NCI-H1694 treated with DMSO at 0.1 percent for 48 hours (cell line): ENCODE results near the gene SUGCT.
"Not testable (repeated sequence)": the region's sequence is repeated elsewhere in the genome, so short reads cannot be mapped to it uniquely, and the experiment has no call there.

Source experiments
- DNase-seq: peaks from one replicate; lab custom pipeline; 2025; lab: John Stamatoyannopoulos, UW

SUGCT gene

DNA sequence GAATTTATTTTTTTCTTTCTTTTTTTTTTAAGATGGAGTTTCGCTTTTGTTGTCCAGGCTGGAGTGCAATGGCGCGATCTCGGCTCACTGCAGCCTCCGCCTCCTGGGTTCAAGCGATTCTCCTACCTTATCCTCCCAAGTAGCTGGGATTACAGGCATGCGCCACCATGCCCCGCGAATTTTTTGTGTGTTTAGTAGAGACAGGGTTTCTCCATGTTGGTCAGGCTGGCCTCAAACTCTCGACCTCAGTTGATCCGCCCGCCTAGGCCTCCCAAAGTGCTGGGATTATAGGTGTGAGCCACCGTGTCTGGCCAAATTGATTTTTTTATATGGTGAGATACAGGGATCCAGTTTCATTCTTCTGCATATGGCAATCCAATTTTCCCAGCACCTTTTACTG lies 5.1 kb downstream of the SUGCT start:
- not testable (repeated sequence) for DNase-seq

DNA sequence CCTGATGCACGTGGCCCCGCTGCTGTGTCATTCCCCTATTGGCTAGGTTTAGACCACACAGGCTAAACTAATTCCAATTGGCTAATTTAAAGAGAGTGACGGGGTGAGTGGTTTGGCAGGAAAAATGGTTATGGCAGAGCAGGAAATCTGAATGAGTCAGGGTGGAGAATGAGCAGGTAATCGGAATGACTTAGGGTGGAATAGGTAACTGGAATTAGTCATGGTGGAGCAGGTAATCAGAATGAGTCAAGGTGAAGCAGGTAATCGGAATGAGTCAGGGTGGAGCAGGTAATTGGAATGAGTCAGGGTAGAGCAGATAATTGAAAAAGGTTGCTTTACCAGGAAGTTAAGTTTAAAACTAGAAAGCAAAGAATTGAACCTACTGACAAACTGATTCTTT lies 7.1 kb downstream of the SUGCT start:
- DNase-seq = not testable (repeated sequence)

DNA sequence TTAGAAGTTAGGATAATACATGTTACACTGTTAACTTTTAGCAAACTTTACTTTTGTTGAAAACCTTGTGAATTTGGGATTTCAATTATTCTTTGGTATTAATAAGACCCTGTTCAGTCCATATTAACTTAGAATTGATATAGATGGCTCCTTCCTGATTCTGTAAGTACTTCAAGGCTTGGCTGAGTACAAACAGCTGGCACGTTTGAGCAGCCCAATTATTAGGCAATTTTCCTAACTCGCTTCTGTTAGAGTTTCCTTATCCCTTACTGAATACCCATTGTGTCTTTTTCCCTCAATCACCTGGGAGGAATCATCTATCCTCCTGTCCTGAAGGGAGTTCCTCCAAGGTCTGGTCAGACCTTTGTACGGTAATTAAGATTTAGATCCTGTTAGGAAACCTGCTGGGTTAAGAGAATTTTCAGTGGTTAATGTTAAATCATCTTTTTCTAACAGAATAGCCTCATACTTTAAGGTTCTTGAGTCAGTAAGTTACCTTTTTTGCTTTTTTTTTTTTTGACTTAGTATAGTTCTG lies 10.9 kb downstream of the SUGCT start:
- DNase-seq = not testable (repeated sequence)

DNA sequence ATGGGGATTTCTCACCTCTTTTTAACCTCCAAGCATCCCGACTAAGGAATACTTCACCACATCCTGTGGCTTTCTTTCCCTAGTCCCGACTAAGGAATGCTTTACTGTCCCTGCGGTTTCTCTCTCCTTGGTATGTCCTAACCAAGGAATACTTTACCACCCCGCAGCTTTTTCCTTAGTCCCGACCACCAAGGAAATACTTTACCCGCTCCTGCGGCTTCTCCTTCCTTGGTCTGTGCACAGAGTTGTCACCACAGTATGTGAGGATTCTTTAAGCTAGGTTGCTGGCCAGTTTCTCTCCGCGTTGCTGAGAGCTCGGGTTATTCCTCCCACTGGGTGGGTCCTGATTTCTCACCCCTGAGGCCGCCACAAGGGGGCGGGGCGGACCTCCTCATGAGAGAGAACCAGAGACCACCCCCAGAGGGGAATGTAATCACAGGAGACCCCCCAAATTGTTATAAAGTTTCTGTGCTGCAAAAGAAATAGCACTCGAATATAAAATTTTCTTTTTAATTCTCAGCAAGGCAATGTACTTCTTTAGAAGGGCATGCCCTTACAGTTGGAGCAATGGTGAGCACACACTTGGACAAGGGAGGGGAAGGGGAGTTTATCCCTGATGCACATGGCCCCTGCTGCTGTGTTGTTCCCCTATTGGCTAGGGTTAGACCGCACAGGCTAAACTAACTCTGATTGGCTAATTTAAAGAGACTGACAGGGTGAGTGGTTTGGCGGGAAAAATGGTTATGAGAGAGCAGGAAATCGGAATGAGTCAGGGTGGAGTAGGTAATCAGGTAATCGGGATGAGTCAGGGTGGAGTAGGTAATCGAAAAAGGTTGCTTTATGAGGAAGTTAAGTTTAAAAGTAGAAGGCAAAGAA lies 12.8 kb downstream of the SUGCT start:
- DNase-seq = no peak

DNA sequence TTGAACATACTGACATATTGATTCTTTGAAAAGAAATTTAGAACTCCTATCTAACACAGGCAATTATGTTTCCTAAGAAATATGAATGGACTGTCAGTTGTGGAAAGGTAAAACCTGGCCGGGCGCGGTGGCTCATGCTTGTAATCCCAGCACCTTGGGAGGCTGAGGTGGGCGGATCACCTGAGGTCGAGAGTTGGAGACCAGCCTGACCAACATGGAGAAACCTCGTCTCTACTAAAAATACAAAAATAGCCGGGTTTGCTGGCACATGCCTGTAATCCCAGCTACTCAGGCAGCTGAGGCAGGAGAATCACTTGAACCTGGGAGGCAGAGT lies 13.4 kb downstream of the SUGCT start:
- not testable (repeated sequence) for DNase-seq

DNA sequence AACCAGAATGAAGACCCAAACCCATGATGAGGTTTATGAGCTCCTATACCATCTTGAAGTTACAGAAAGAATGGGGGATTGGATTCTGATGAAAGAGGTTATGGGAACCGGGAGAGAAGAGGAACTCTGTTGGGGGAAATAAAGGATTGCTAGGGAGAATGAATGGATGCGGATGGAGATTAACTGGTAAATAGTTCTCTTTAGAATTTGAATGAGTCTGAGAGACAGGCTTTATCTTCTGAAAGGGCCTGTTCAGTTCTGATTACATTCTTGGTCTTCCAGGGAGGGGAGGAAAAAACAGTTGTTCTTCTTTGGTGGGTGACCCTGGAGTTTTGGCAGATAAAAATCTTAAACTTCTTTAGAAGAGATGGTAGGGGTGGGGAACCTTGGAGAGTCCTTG lies 13.9 kb downstream of the SUGCT start:
- DNase-seq = no peak

DNA sequence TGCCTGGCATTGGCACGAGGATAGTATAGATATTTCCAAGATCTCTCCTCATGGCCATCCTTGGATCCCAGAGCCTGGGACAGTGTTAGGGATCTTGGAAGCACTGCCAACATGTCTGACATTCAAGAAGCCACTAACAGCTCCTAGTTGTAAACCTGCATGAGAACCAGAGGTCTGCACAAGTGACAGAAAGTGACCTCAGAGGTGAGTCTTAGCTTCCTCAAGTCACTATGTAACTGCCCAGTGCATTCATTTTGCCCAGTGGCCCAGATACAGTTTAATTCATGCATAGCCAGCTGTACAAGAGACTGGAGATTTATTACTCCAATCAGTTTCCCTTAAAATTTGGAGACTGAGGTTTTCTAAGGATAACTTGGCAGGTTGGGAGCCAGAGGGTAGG lies 16.7 kb downstream of the SUGCT start:
- DNase-seq = no peak

DNA sequence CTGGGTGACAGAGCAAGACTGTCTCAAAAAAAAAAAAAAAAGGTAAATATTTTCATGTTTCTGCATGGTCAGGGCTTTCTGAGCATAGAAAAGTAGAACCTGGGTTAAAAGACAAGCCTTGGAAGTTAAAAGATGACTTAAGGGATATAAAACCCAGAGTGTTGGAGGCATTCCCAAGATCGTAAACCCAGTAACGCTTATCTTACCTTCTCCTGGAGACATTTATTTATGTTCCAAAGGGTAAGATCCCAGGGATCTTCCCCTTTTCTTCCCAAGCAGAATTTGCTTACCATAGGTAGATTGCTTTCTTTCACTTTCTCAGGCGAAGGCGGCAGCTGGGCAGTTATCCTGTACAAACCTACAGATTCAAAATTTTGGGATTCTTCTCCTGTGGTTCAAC lies 22.2 kb downstream of the SUGCT start:
- DNase-seq = no peak

DNA sequence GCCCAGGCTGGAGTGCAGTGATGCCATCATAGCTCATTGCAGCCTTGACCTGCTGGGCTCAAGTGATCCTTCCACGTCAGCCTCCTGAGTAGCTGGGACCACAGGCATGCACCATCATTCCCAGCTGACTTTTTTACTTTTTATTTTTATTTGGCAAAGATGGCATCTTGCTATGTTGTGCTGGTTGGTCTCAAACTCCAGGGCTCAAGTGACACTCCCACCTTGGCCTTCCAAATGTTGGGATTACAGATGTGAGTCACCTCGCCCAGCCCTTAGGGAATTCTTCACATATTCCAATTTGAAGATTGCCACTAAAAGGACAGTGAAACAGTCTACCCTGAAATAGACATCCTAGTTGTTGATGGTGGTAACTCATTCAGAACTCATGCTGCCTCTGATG lies 27.7 kb downstream of the SUGCT start:
- DNase-seq = no peak

DNA sequence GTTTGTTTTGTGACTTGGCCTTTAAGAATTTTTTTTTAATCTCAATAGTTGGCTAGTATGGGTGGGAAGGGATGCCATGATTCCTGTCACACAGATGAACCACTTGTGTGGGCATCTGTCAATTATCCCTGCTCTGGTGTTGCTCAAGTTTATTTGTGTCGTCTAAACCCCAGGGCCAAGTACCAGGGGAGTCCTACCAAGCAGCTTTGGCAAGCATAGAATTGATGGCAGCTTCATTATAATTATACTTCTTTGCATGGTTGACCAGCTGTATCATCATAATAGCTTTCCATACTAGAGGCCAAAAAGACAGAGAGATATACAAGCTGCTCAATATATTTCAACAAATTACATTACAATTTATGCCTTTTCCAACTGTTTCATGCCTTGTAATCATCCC lies 30.4 kb downstream of the SUGCT start:
- DNase-seq = no peak

DNA sequence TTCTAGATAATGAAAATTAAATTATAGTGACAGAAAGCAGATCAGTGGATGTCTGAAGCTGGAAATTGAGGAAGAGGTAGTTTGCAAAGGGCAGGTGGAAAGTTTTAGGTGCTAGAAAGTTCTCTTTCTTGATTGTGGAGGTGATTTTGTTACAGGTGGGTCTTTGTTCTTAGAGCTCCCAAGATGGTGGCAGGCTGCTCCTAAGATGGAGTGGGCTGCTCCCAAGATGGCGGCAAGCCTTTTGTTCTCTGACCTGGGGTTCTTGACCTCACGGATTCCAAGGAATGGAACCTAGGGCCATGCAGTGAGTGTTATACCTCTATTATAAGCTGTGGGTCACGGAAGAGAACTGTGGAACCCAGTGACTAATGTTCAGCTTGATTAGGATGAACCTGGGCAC lies 32.5 kb downstream of the SUGCT start:
- no peak for DNase-seq

DNA sequence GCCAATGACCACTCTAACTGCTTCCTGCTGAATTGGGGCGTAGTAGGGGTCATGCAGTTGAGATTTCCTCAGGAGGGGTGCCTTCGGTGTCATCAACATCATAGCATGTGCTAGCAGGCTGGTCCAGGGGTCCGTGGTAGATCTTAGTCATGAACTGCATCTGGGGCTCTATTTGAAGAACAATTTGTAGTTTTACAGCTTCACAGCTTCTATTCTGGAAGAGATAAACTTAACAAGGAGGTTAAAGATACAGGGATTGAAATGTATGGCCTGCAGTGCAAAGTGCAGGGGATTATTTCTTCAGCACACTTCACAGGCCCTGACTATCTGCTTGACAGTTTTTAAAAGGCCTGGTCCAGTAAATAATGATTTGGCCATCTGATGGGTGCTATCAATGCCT lies 33.5 kb downstream of the SUGCT start:
- not testable (repeated sequence) for DNase-seq

DNA sequence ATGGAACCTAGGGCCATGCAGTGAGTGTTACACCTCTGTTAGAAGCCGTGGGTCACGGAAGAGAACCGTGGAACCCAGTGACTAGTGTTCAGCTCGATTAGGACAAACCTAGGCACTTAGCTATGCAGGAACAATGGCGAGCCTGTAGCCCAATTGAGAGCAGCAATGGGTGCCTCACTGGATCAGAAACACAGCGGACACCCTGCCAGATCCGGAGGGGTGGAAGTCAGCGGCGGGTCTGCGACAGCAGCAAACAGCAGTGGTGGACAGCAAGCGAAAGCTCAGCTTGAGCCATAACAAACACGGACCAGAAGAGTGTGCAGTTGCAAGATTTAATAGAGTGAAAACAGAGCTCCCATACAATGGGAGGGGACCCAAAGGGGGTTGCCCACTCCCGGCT lies 38.3 kb downstream of the SUGCT start:
- not testable (repeated sequence) for DNase-seq

DNA sequence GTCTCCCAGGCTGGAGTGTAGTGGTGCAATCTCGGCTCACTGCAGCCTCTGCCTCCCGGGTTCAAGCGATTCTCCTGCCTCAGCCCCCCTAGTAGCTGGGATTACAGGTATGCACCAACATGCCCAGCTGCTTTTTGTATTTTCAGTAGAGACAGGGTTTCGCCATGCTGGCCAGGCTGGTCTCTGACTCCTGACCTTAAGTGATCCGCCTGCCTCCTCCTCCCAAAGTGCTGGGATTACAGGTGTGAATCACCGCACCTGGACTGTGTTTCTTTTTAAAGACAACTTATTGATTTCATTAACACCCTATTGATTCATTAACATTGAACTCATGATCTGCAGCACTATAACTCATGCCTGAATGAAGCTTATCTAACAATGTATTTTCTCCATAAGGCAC lies 40.5 kb downstream of the SUGCT start:
- not testable (repeated sequence) for DNase-seq

DNA sequence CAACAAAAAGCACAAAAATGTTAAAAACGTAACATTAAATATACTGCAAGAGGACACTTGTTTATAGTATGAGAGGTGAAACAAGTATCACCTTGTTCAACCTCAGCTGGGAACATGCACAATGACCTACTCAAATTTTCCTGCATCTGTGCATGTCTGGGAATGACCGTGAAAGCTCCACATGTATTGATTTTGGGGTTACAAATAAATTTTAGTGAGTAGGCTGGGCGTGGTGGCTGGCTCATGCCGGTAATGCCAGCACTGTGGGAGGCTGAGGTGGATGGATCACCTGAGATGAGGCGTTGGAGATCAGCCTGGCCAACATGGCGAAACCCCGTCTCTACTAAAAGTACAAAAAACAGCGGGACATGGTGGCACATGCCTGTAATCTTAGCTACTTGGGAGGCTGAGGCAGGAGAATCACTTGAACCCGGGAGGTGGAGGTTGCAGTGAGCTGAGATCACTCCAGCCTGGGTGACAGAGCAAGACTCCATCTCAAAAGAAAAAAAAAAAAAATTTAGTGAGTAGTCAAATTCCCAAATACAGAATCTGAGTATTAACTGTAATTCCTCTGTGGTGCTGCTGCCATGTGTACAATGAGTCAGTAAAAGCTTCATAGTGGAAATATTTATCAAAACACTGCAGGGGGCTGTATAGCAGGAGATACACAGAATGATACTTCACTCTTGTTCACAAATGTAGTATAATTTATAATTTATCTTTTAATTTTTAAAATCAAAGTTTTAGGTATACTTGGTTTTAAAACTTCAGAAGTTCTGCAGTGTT lies 41.1 kb downstream of the SUGCT start:
- DNase-seq = no peak

DNA sequence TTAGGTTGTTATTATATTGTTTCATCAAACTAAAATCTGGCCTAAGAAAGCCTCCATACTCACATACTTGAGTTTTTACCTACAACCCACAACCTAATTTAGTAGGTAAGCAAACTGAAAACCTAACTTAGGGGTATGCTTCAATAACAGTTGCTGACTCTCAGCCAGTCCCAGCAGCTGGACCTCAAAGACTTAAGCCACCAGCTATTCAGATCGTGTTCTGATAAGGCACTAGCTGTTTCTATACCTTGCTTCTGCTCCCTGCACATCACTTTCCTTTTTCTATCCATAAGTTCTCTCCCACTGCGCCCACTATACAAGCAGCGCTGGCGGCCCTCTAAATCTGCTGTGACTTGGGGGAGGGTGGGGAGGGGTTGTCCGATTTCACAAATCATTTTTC lies 42.3 kb downstream of the SUGCT start:
- no peak for DNase-seq

DNA sequence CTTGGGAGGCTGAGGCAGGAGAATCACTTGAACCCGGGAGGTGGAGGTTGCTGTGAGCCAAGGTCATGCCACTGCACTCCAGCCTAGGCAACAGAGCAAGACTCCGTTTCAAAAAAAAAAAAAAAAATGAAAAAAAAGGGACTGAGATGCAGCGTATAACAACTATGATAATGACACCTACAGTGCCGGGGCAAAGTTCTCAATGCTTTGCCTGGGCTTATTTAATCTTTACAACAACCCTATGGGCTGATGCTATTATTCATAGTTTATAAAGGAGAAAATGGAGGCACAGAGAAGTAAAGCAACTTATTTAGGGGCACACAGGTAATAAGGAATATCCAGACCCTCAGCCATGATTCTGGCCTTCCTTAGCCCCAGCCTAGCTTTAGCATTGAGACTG lies 47.6 kb downstream of the SUGCT start:
- no peak for DNase-seq

DNA sequence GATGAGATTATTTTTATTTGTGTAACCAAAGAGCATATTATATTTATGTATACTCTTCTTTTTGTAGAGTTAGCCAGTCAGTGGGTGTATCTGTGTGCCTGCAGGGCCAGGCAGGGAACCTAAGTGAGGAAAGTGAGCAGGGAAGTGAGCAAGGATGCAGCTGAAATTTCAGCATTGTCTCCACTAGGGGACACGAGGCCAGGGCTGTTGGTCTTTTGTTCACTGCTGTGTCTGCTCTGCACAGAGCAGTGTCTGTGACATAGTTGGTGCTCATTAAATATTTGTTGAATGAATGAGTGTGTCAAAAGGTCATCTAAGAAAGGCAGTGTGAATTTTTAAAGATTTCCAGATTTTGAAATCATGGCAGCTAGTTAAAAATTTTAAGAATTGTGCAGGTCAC lies 51.8 kb downstream of the SUGCT start:
- DNase-seq = no peak

DNA sequence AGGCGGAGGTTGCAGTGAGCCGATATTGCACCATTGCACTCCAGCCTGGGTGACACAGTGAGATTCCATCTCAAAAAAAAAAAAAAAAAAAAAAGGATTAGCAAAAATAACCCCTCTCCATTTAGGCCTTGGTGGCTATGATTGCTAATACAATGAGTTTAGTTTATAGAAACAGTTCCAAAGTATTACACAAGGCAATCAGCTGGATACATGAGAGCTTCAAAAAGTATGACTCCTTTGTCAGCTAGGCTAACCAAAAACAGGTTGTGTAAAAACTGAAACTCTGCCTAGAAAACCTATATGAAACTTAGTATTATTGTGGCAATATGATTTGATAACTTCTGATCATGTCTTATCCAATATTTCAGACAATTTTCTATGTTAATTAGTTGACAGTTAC lies 57.2 kb downstream of the SUGCT start:
- DNase-seq = no peak

DNA sequence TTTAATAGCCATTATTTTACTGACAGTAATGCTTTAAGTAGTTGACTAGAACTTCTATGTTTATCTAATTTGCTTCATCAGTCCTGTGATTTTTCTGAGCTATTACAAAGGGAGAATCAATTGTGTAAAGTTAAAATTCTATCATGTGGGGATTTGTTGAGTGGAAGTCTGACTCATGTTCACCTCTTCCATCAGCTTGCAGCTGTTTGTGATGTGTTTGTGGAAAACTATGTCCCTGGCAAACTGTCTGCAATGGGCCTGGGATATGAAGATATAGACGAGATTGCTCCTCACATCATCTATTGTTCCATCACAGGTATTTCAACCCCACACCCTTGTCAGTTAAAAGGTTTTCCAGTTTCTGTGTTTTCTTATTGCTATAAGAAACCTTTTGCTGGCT lies 59.9 kb downstream of the SUGCT start:
- DNase-seq = no peak

DNA sequence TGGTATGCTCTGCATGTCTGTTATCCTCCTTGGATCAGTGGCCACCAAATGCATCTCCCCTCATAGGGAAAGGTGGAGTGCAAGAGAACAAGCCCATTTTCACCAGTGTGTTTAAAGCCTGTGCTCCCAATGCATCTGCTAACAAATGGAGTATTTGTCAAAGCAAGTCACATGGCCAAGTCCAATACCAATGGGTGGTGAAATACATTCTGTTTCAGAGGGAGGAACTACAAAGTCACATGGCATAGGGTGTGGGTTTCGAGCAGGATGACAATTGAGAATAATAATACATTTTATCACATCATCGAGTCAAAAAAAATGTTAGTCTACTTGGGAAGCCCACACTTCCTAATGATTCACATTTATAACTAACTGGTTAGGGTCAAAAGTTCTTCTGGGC lies 62.7 kb downstream of the SUGCT start:
- no peak for DNase-seq

DNA sequence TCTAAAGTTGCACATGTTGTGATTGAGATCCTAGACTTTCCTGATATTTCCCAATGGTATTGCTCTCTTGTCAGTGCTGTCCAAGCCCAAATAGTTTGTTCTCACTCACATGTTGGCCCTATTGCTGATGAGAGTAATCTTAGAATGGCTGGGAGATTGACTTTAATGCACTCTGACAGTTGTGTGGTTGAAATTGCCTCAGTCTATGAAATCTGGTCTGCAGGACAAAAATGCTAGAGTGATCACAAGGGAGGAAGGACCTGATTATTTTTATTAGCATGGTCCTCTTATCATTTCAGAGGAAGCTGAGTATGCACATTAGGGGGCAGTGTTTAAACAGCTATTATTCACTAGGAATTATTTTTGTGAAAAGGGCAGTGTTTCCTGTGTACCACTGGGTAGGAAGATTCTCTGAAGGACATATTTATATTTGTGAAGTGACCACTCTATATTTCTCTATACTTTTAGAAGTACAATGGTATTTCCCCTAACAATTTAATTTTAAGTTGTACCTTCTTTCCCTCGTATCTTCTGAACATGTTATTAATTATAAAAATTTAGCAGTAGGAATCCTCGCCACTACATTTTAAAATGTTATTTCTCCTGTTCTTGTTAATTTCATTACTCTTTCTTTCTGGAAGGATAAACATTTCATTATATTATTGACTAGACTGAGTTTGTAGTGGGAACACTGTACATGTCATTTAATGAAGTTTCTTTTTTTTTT lies 64.4 kb downstream of the SUGCT start:
- DNase-seq = no peak

DNA sequence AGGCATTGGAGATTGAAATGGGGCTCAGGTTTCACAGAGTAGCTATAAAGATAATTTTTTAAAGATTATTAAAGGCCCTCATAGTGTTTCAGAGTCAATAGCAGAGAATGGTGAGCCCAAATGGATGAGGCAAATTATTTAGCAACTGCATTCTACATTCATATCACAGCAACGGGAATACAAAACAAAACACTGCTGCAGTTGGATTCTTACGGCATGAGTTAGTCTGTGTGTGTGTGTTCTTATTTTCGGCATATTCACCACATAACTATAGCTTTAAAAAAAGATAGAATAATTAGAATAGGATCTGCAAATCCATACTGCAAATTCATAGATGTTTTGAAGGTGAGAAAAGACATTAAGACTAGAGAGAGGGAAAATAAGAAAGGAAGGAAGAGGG lies 66.0 kb downstream of the SUGCT start:
- no peak for DNase-seq
